ENCODE results near the gene MYO5A.
"Not testable (repeated sequence)": the region's sequence is repeated elsewhere in the genome, so short reads cannot be mapped to it uniquely, and the experiment has no call there.

MYO5A gene

GRCh38 chr15:52288986-52289385, 239.7 kb downstream of the MYO5A start:
- Histone ChIP-seq H3F3A (ENCODE audit: insufficient read depth, low read length) (no peaks in the 10 kb centered on the region), H3K9me3 (ENCODE audit: low read length) (no peaks in the 10 kb centered on the region), H3K27ac (ENCODE audit: low read depth, low read length, poor library complexity, severe bottlenecking) (no peak overlapping the region), H2AFZ (ENCODE audit: low read length) (no peak overlapping the region), H3K9ac (ENCODE audit: low read length) (no peak overlapping the region), H3K27me3 (ENCODE audit: insufficient read depth, low read length) (0 out of 2 replicates have a peak, but pooled peaks cover 6% of the 10 kb centered on the region), H3K9me2 (ENCODE audit: low read depth, low read length) (no peaks in the 10 kb centered on the region), H4K20me1 (ENCODE audit: insufficient read depth, low read length) (no peaks in the 10 kb centered on the region), H3K79me2 (ENCODE audit: insufficient read depth, low read length) (no peaks in the 10 kb centered on the region), H3K4me3 (ENCODE audit: low read depth, low read length, poor library complexity, severe bottlenecking) (no peak overlapping the region), H3K4me1 (ENCODE audit: insufficient read depth, low read length, severe bottlenecking) (no peaks in the 10 kb centered on the region), H3K36me3 (ENCODE audit: insufficient read depth, low read length) (no peaks in the 10 kb centered on the region), H3K4me2 (ENCODE audit: low read length) (no peak overlapping the region)
- TF ChIP-seq CTCF (IDR thresholded peaks at IDR 0.05; ENCODE audit: low read length) = no peak
- TF ChIP-seq EZH2 (IDR thresholded peaks at IDR 0.05; ENCODE audit: borderline replicate concordance, low read length) = no peak

GRCh38 chr15:52288051-52288942, 240.4 kb downstream of the MYO5A start:
- H3K9me2 ChIP-seq (ENCODE audit: low read depth, low read length) = no peaks in the 10 kb centered on the region
- no peaks in the 10 kb centered on the region for H3K27me3 ChIP-seq (ENCODE audit: insufficient read depth, low read length)
- H3K27ac ChIP-seq (ENCODE audit: low read depth, low read length, poor library complexity, severe bottlenecking) = no peak overlapping the region
- no peaks in the 10 kb centered on the region for H3K79me2 ChIP-seq (ENCODE audit: insufficient read depth, low read length)
- H4K20me1 ChIP-seq (ENCODE audit: insufficient read depth, low read length) = no peaks in the 10 kb centered on the region
- H3K4me3 ChIP-seq (ENCODE audit: low read depth, low read length, poor library complexity, severe bottlenecking) = no peak overlapping the region
- H3K9me3 ChIP-seq (ENCODE audit: low read length) = no peaks in the 10 kb centered on the region
- no peak for TF ChIP-seq CTCF (IDR thresholded peaks at IDR 0.05; ENCODE audit: low read length)
- TF ChIP-seq EZH2 (IDR thresholded peaks at IDR 0.05; ENCODE audit: borderline replicate concordance, low read length) = no peak
- no peak overlapping the region for H2AFZ ChIP-seq (ENCODE audit: low read length)
- no peaks in the 10 kb centered on the region for H3F3A ChIP-seq (ENCODE audit: insufficient read depth, low read length)
- H3K36me3 ChIP-seq (ENCODE audit: insufficient read depth, low read length) = no peaks in the 10 kb centered on the region
- no peak overlapping the region for H3K9ac ChIP-seq (ENCODE audit: low read length)
- H3K4me1 ChIP-seq (ENCODE audit: insufficient read depth, low read length, severe bottlenecking) = no peaks in the 10 kb centered on the region
- no peak overlapping the region for H3K4me2 ChIP-seq (ENCODE audit: low read length)

- Histone ChIP-seq H3K9ac (ENCODE audit: low read length) (no peak overlapping the region), H3K9me3 (ENCODE audit: low read length) (no peaks in the 10 kb centered on the region), H3K4me3 (ENCODE audit: low read depth, low read length, poor library complexity, severe bottlenecking) (no peak overlapping the region), H3K9me2 (ENCODE audit: low read depth, low read length) (no peaks in the 10 kb centered on the region), H3F3A (ENCODE audit: insufficient read depth, low read length) (no peaks in the 10 kb centered on the region), H3K4me1 (ENCODE audit: insufficient read depth, low read length, severe bottlenecking) (no peaks in the 10 kb centered on the region), H3K27ac (ENCODE audit: low read depth, low read length, poor library complexity, severe bottlenecking) (no peak overlapping the region), H3K79me2 (ENCODE audit: insufficient read depth, low read length) (no peaks in the 10 kb centered on the region), H3K4me2 (ENCODE audit: low read length) (no peak overlapping the region), H2AFZ (ENCODE audit: low read length) (no peak overlapping the region), H3K27me3 (ENCODE audit: insufficient read depth, low read length) (no peaks in the 10 kb centered on the region), H4K20me1 (ENCODE audit: insufficient read depth, low read length) (no peaks in the 10 kb centered on the region), H3K36me3 (ENCODE audit: insufficient read depth, low read length) (no peaks in the 10 kb centered on the region)
- TF ChIP-seq EZH2 (IDR thresholded peaks at IDR 0.05; ENCODE audit: borderline replicate concordance, low read length) = no peak
- no peak for TF ChIP-seq CTCF (IDR thresholded peaks at IDR 0.05; ENCODE audit: low read length)
Measured at GRCh38 chr15:52287114-52287513, 241.6 kb downstream of the MYO5A start.

GRCh38 chr15:52285941-52286340, 242.7 kb downstream of the MYO5A start:
- H3K9me3 ChIP-seq (ENCODE audit: low read length) = not testable (repeated sequence)

More at GRCh38 chr15:52285941-52286340, 242.7 kb downstream of the MYO5A start:
- H3K9ac ChIP-seq (ENCODE audit: low read length); H3F3A ChIP-seq (ENCODE audit: insufficient read depth, low read length); H3K4me1 ChIP-seq (ENCODE audit: insufficient read depth, low read length, severe bottlenecking); H3K27ac ChIP-seq (ENCODE audit: low read depth, low read length, poor library complexity, severe bottlenecking); H3K4me3 ChIP-seq (ENCODE audit: low read depth, low read length, poor library complexity, severe bottlenecking); H3K27me3 ChIP-seq (ENCODE audit: insufficient read depth, low read length); H3K4me2 ChIP-seq (ENCODE audit: low read length); H3K79me2 ChIP-seq (ENCODE audit: insufficient read depth, low read length); H3K36me3 ChIP-seq (ENCODE audit: insufficient read depth, low read length); H2AFZ ChIP-seq (ENCODE audit: low read length); H4K20me1 ChIP-seq (ENCODE audit: insufficient read depth, low read length); H3K9me2 ChIP-seq (ENCODE audit: low read depth, low read length): not testable (repeated sequence)
